NCI-H345 treated with DMSO at 0.1 percent for 48 hours (cell line): ENCODE measurements around the gene ZNF99.
"Not testable (repeated sequence)": the region's sequence is repeated elsewhere in the genome, so short reads cannot be mapped to it uniquely, and the experiment has no call there.

Source experiments
- DNase-seq: peaks from one replicate; lab custom pipeline; 2025; ENCODE audit not compliant: unreplicated experiment; lab: John Stamatoyannopoulos, UW

The ZNF99 gene

DNA sequence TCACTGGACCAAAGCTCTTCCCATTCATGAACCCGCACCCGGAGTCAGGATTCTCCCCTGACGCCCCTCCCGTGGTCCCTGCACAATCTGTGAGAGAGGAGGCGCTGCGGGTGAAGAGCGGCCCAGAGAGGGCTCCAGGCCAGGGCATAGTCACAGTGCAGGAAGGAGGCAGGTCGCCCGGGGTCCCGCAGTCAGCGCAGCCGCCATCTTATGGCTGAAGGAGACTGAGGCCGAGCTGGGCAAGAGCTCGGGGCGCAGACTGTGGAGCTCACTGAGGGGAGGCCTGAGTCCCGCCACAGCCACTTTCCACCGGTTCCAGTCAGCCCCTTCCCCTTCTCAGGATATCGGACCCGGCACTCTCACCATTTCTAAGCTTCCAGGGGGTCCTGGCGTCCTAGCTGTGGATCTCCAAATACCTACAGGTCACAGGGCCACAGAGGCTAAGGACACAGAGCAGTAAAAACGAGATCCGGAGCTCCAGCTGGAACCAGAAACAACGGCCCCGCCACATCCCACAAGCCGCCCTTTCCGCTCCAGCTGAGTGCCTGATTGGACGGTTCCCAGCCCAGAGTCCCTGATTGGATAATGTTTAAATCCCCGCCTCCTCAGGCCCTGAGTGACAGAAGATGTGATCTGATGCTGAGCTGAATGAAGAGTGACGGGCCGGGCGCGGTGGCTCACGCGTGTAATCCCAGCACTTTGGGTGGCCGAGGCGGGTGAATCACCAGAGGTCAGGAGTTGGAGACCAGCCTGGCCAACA, at the start of gene ZNF99:
TSS of gene ZNF99 (minus strand) at position 501 of the 760 bp plus-strand sequence. CDS start at position 366, 135 bp downstream.
- no peak for DNase-seq

DNA sequence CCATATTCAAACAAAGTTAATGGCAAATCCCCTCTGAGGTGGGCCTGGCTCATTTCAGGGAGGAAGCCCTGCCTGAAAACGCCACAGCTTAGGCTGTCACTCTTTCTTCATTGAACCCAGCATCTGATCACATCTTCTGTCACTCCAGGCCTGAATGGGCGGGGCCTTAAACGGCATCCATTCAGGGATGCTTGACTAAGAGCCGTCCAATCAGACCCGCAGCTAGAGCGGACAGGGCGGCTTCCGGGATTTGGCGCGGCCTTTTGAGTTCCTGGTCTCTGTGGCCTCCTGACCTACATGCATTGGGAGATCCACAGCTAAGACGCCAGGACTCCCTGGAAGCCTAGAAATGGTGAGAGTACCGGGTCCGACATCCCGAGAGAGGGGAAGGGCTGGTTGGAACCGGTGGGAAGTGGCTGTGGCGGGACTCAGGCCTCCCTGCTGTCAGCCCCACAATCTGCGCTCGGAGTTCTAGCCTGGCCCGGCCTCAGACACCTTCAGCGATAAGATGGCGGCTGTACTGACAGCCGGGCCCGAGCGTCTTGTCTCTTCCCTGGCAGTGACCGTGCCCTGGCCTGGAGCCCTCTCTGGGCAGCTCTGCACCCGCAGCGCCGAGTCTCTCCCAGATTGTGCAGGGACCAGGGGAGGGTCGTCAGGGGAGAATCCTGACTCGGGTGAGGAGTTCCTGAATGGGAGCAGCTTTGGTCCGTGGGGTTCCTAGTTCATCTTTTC, 48.2 kb upstream of the ZNF99 start, which contains the start of gene ZNF723:
TSS of gene ZNF723 (plus strand) at position 261 of the 732 bp plus-strand sequence. CDS start at position 350, 89 bp downstream.
- DNase-seq, result no peak

GRCh38 chr19:22831211-22831610, 47.3 kb upstream of the ZNF99 start:
- DNase-seq, result no peak

GRCh38 chr19:22814124-22814523, 30.2 kb upstream of the ZNF99 start:
- no peak for DNase-seq

DNA sequence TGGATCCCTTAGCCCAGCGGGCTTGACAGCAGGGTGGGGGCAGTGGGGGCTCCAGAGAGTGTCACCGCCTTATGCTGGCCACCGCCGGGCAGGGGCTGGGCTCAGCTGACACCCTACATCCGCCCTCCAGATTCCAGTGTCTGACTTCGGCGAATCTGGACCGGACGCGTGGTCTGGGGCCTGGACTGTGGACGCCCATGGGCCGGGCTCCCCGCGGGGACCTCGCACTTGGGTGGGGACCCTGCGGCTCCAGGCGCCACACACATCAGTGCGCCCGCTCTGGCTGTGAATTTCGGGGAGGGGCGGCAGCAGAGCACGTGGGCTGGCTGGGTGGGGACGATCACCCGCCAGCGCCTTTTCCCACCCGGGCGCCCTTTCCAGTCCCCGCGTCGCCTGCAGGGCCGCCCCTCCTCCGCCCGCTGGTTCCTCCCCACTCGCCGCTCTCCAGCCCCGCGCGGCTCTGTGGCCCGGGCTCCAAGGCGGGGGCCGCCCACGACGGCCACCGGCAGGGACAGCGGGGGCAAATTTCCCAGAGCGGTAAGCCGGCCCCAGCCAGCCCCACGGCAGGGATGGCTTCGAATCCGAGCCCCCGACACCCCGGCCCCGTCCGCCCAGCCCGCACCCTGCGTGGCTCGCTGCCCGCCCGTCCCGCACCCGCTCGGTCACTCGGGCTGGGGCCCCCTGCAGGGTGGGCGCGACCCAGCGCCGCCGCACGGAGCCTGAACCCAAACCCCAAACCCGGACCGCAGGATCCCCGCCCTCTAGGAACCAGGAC, 23.3 kb upstream of the ZNF99 start:
- no peak for DNase-seq

DNA sequence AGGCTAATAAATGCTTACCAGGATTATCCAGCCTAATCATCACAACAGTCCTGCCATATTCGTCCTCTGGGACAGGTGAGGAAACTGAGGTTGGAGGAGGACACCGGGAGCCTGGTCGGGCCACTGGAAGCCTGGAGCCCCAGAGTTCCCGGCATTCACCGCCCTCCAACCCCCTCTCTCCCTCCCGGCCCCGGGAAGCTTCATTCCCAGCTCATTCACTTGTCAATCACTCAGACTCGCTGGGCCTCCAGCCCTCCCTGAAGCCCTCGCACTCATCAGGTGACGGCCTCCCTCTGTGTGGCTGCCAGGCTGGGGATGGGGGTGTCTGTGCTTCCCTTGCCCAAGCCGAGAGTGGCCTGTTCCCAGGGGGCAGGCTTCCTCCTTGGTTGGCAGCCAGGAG, 22.5 kb upstream of the ZNF99 start:
- no peak for DNase-seq

- no peak for DNase-seq
Observed at GRCh38 chr19:22797040-22797439, 13.1 kb upstream of the ZNF99 start.

GRCh38 chr19:22792863-22793262, 8.9 kb upstream of the ZNF99 start:
- not testable (repeated sequence) for DNase-seq

- no peak for DNase-seq
Observed at GRCh38 chr19:22735911-22736645, 47.9 kb downstream of the ZNF99 start.

GRCh38 chr19:22733691-22734090, 50.3 kb downstream of the ZNF99 start:
- no peak for DNase-seq

DNA sequence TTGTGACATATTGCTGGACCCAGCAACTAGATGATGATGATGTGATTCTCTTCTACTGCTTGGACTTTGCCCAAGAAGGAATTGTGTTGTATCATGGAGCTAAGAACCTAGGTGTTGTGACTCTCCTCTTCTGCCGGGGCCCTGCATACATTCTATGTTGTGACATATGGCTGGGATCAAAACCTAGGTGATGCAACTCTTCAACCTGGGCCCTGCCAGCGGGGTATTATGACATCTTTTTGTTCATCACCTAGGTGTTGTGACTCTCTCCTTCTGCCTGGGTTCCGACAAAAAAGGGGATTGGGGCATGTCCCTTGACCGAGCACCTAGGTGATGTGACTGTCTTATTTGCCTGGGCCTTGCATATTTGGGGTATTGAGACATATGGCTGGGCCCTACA, 55.7 kb downstream of the ZNF99 start:
- DNase-seq, result not testable (repeated sequence)

GRCh38 chr19:22721533-22721932, 62.4 kb downstream of the ZNF99 start:
- DNase-seq, result not testable (repeated sequence)

DNA sequence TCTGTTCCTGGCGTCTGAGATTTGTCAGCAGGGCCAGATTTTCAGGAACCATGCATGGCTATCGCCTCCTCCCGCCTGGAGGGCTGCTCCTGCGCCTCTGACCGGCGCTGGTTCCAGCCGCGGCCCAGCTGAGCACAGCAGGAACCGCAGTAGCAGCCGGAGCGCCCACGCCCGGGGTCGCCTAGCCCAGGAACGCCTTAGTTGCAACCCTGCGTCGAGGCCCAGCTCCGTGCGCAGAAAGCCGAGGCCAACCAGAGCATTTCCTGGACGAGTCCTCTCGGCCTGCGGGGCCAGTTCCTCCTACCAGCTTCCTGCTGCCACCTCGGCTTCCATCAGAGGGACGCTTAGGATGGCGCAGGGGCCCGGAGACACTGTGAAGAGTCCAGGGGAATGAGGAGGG, 75.0 kb downstream of the ZNF99 start:
- DNase-seq, result no peak

DNA sequence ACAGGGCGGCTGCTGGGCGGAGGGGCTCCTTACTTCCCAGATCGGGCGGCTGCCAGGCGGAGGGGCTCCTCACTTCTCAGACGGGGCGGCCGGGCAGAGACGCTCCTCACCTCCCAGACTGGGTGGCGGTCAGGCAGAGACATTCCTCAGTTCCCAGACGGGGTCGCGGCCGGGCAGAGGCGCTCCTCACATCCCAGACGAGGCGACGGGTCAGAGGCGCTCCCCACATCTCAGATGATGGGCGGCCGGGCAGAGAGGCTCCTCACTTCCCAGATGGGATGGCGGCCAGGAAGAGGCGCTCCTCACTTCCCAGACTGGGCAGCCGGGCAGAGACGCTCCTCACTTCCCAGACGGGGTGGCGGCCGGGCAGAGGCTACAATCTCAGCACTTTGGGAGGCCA, 80.9 kb downstream of the ZNF99 start:
- not testable (repeated sequence) for DNase-seq

DNA sequence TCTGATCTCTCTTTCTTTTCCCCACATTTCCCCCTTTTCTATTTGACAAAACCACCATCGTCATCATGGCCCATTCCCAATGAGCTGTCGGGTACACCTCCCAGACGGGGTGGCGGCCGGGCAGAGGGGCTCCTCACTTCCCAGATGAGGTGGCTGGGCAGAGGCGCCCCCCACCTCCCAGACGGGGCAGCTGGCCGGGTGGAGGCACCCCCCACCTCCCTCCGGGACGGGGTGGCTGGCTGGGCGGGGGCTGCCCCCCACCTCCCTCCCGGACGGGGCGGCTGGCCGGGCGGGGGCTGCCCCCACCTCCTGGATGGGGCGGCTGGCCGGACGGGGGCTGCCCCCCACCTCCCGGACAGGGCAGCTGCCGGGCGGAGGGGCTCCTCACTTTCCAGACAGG, 81.3 kb downstream of the ZNF99 start:
- DNase-seq, result not testable (repeated sequence)
